Trophoblast cell (in vitro differentiated cells and primary cell): ENCODE results near the gene PITX2.

Experiments used
- DNase-seq, 2 donors: peaks; one replicate each; pipeline ENCODE4 v3.0.0-alpha.2; 2016
- H2AFZ ChIP-seq: 2 replicates; pipeline ENCODE4 v1.6.1; 2013; ENCODE audit warnings: low read length, moderate library complexity, mild to moderate bottlenecking; ENCODE audit not compliant: insufficient read depth, poor library complexity
- H2AK5ac ChIP-seq: 2 replicates; pipeline ENCODE4 v1.6.1; 2013; ENCODE audit warnings: mild to moderate bottlenecking, low read length
- H2BK120ac ChIP-seq: 2 replicates; pipeline ENCODE4 v1.6.1; 2013; ENCODE audit warnings: low read length, mild to moderate bottlenecking, moderate library complexity; ENCODE audit not compliant: insufficient read depth, poor library complexity
- H2BK12ac ChIP-seq: 2 replicates; pipeline ENCODE4 v1.6.1; 2013; ENCODE audit warnings: mild to moderate bottlenecking, low read length, moderate library complexity
- H2BK5ac ChIP-seq: 2 replicates; pipeline ENCODE4 v1.6.1; 2013; ENCODE audit warnings: low read length, low read depth, moderate library complexity, mild to moderate bottlenecking; ENCODE audit not compliant: poor library complexity
- H3K14ac ChIP-seq: 2 replicates; pipeline ENCODE4 v1.6.1; 2013; ENCODE audit warnings: mild to moderate bottlenecking, low read length
- H3K18ac ChIP-seq: 2 replicates; pipeline ENCODE4 v1.6.1; 2013; ENCODE audit warnings: mild to moderate bottlenecking, low read length
- H3K23ac ChIP-seq: 2 replicates; pipeline ENCODE4 v1.6.1; 2013; ENCODE audit warnings: low read length
- H3K27ac ChIP-seq: 2 replicates; pipeline ENCODE4 v1.5.1; 2013; ENCODE audit warnings: low read depth, mild to moderate bottlenecking, inconsistent platforms, low read length, moderate library complexity
- H3K27me3 ChIP-seq: 2 replicates; pipeline ENCODE4 v1.6.1; 2013; ENCODE audit warnings: inconsistent platforms, mild to moderate bottlenecking, low read length, moderate library complexity; ENCODE audit not compliant: insufficient read depth
- H3K36me3 ChIP-seq, 2 experiments: 1 replicate in 1 of 2; 2 replicates in 1 of 2; pipeline ENCODE4 v1.6.1; 2013; ENCODE audit warnings: low read length in 2 of 2, mild to moderate bottlenecking in 2 of 2, moderate library complexity in 1 of 2; ENCODE audit not compliant: insufficient read depth in 2 of 2, control insufficient read depth in 1 of 2
- H3K4ac ChIP-seq: 2 replicates; pipeline ENCODE4 v1.6.1; 2013; ENCODE audit warnings: low read depth, mild to moderate bottlenecking, low read length, moderate library complexity
- H3K4me1 ChIP-seq, 2 experiments: 1 replicate in 1 of 2; 2 replicates in 1 of 2; pipeline ENCODE4 v1.6.1; 2013; ENCODE audit warnings: low read length in 2 of 2, mild to moderate bottlenecking in 2 of 2, moderate library complexity in 1 of 2; ENCODE audit not compliant: insufficient read depth in 2 of 2, control insufficient read depth in 1 of 2
- H3K4me2 ChIP-seq: 2 replicates; pipeline ENCODE4 v1.6.1; 2013; ENCODE audit warnings: inconsistent platforms, mild to moderate bottlenecking, low read length, moderate library complexity
- H3K4me3 ChIP-seq: 2 replicates; pipeline ENCODE4 v1.5.1; 2013; ENCODE audit warnings: mild to moderate bottlenecking, low read depth, low read length, inconsistent platforms
- H3K79me1 ChIP-seq: one replicate; pipeline ENCODE4 v1.6.1; 2013; ENCODE audit warnings: low read length
- H3K79me2 ChIP-seq: 2 replicates; pipeline ENCODE4 v1.6.1; 2013; ENCODE audit warnings: low read length, mild to moderate bottlenecking; ENCODE audit not compliant: control insufficient read depth, insufficient read depth, poor library complexity
- H3K9ac ChIP-seq: 2 replicates; pipeline ENCODE4 v1.6.1; 2013; ENCODE audit warnings: mild to moderate bottlenecking, low read length
- H3K9me3 ChIP-seq: 2 replicates; pipeline ENCODE4 v1.6.1; 2013; ENCODE audit warnings: low read depth, mild to moderate bottlenecking, control low read depth, inconsistent platforms, low read length; ENCODE audit not compliant: insufficient read depth
- H4K12ac ChIP-seq: 2 replicates; pipeline ENCODE4 v1.6.1; 2013; ENCODE audit warnings: low read depth, mild to moderate bottlenecking, low read length, moderate library complexity
- H4K8ac ChIP-seq: 2 replicates; pipeline ENCODE4 v1.6.1; 2013; ENCODE audit warnings: low read depth, mild to moderate bottlenecking, low read length, moderate library complexity
- H4K91ac ChIP-seq: one replicate; pipeline ENCODE4 v1.6.1; 2013; ENCODE audit warnings: low read depth, mild to moderate bottlenecking, low read length, moderate library complexity
- WGBS: extraction: QIAGEN DNeasy Blood & Tissue Kit; methylation state at CpG from one replicate; pipeline ENCODE4 v1.1.7; 2013; ENCODE audit warnings: missing lambda C conversion rate; ENCODE audit not compliant: insufficient read length, insufficient coverage; ENCODE audit errors: extremely low coverage; 5-methylcytosine and 5-hydroxymethylcytosine counted together

The PITX2 gene

GRCh38 chr4:110632506-110633357 lies 9.9 kb upstream of the PITX2 start:
- H3K9ac ChIP-seq, result no peak overlapping the region
- no peak overlapping the region for H3K4me3 ChIP-seq
- DNase-seq, result no peak
- no peak overlapping the region for H2BK12ac ChIP-seq
- no peak overlapping the region for H4K8ac ChIP-seq
- H3K14ac ChIP-seq, result no peak overlapping the region
- peaks cover 76% of the 10 kb centered on the region for H3K27me3 ChIP-seq
- H3K18ac ChIP-seq, result no peak overlapping the region
- H4K91ac ChIP-seq, result no peak overlapping the region
- H3K9me3 ChIP-seq, result peaks cover 6% of the 10 kb centered on the region
- H2AK5ac ChIP-seq, result no peak overlapping the region
- WGBS, result no CpG with 5 or more reads among the region's 58 CpGs
- H3K79me1 ChIP-seq, result no peaks in the 10 kb centered on the region
- no peak overlapping the region for H2BK5ac ChIP-seq
- H4K12ac ChIP-seq, result no peak overlapping the region
- H3K79me2 ChIP-seq, result no peaks in the 10 kb centered on the region
- H2AFZ ChIP-seq, result no peak overlapping the region
- H3K4ac ChIP-seq, result no peak overlapping the region
- H3K4me1 ChIP-seq, result peaks cover 20 to 23% of the 10 kb centered on the region in 2 experiments
- no peak overlapping the region for H3K27ac ChIP-seq
- H2BK120ac ChIP-seq, result no peak overlapping the region
- peak overlapping the region; percentile 89 for H3K4me2 ChIP-seq
- no peaks in the 10 kb centered on the region for H3K36me3 ChIP-seq
- no peak overlapping the region for H3K23ac ChIP-seq

GRCh38 chr4:110631584-110632505 lies 9.0 kb upstream of the PITX2 start:
- no peak overlapping the region for H2BK5ac ChIP-seq
- H4K8ac ChIP-seq, result no peak overlapping the region
- H3K23ac ChIP-seq, result no peak overlapping the region
- no peak overlapping the region for H4K91ac ChIP-seq
- no peaks in the 10 kb centered on the region for H3K79me2 ChIP-seq
- peaks cover 13 to 15% of the 10 kb centered on the region in 2 experiments for H3K4me1 ChIP-seq
- no peak overlapping the region for H3K9ac ChIP-seq
- H3K27ac ChIP-seq, result no peak overlapping the region
- H2BK120ac ChIP-seq, result no peak overlapping the region
- H4K12ac ChIP-seq, result no peak overlapping the region
- H3K9me3 ChIP-seq, result peaks cover 6% of the 10 kb centered on the region
- no CpG with 5 or more reads among the region's 63 CpGs for WGBS
- H2AK5ac ChIP-seq, result no peak overlapping the region
- H3K27me3 ChIP-seq, result peaks cover 75% of the 10 kb centered on the region
- H3K79me1 ChIP-seq, result no peaks in the 10 kb centered on the region
- peak overlapping the region; percentile 89 for H3K4me2 ChIP-seq
- no peak overlapping the region for H3K4ac ChIP-seq
- no peak overlapping the region for H3K18ac ChIP-seq
- H3K4me3 ChIP-seq, result no peak overlapping the region
- peak overlapping the region; percentile 11 for H2AFZ ChIP-seq
- H2BK12ac ChIP-seq, result no peak overlapping the region
- DNase-seq, result peak; percentile 78 to 89
- H3K36me3 ChIP-seq, result no peaks in the 10 kb centered on the region
- H3K14ac ChIP-seq, result no peak overlapping the region

GRCh38 chr4:110630688-110631402 lies 8.0 kb upstream of the PITX2 start:
- Histone ChIP-seq H3K79me2 (no peaks in the 10 kb centered on the region), H3K4me2 (peak overlapping the region; percentile 26), H3K4me1 (peaks cover 8 to 10% of the 10 kb centered on the region in 2 experiments), H3K23ac (no peak overlapping the region), H3K79me1 (no peaks in the 10 kb centered on the region), H3K4me3 (no peak overlapping the region), H2BK120ac (no peak overlapping the region), H4K91ac (no peak overlapping the region), H3K14ac (no peak overlapping the region), H4K8ac (no peak overlapping the region), H2BK5ac (no peak overlapping the region), H2AK5ac (no peak overlapping the region), H2AFZ (no peak overlapping the region), H3K4ac (no peak overlapping the region), H3K36me3 (no peaks in the 10 kb centered on the region), H3K18ac (no peak overlapping the region), H3K9ac (no peak overlapping the region), H2BK12ac (no peak overlapping the region), H3K9me3 (peaks cover 6% of the 10 kb centered on the region), H3K27ac (no peak overlapping the region), H4K12ac (no peak overlapping the region), H3K27me3 (peaks cover 77% of the 10 kb centered on the region)
- DNase-seq, result no peak
- no CpG with 5 or more reads among the region's 34 CpGs for WGBS
